K562 (cell line): ENCODE results near the gene RNF11. TPM values are rescaled to one million over a fixed set of nuclear protein-coding genes. Genes with fewer than 3 reads are reported as not detected.
A peak's percentile ranks its signal among the peaks of the same experiment; 100 is the strongest.

ENCODE experiments used
- CHD4 ChIP-seq: fragments of 200-600 bp; sonication (generic); IDR thresholded peaks from 3 replicates; pipeline ENCODE4 v1.6.1; 2012; ENCODE audit warnings: low read depth, mild to moderate bottlenecking, mixed read lengths, low read length, inconsistent platforms; ENCODE audit not compliant: insufficient read depth, insufficient replicate concordance, poor library complexity, severe bottlenecking
- CLOCK ChIP-seq: fragments of 250-450 bp; sonication (Bioruptor Pico); IDR thresholded peaks from 2 replicates; pipeline ENCODE4 v1.4.0; 2020; ENCODE audit warnings: mild to moderate bottlenecking, moderate library complexity, borderline replicate concordance
- DLX4 ChIP-seq: fragments of 250-450 bp; sonication (Bioruptor Pico); IDR thresholded peaks from 2 replicates; pipeline ENCODE4 v1.6.1; 2021; ENCODE audit warnings: mild to moderate bottlenecking
- ETV1 ChIP-seq: fragments of 450-650 bp; conservative IDR thresholded peaks from 2 replicates; pipeline ENCODE4 v1.6.1; 2016; ENCODE audit warnings: missing genetic modification characterization, control low read depth, low read depth, missing compliant biosample characterization
- KAT8 ChIP-seq: fragments of 450-650 bp; IDR thresholded peaks from 2 replicates; pipeline ENCODE4 v1.6.1; 2016; ENCODE audit warnings: low read depth, mild to moderate bottlenecking
- LARP7 ChIP-seq: fragments of 450-650 bp; IDR thresholded peaks from 2 replicates; pipeline ENCODE4 v1.6.1; 2016
- MAFG ChIP-seq: fragments of 450-650 bp; conservative IDR thresholded peaks from 2 replicates; pipeline ENCODE4 v1.6.1; 2016; ENCODE audit warnings: missing genetic modification characterization, missing compliant biosample characterization
- MYNN ChIP-seq, 2 experiments: sonication (generic); formaldehyde crosslinking in 1 of 2; IDR thresholded peaks; 2 replicates each; pipeline versions ENCODE4 v1.5.0 to v1.6.1; 2016 to 2020; ENCODE audit warnings: antibody characterized with exemption in 1 of 2, missing genetic modification reagents in 1 of 2
- SFPQ ChIP-seq: fragments of 200-400 bp; formaldehyde crosslinking; IDR thresholded peaks from 2 replicates; pipeline ENCODE4 v1.6.1; 2017; ENCODE audit warnings: mild to moderate bottlenecking, low read depth, low read length, moderate library complexity
- TCF15 ChIP-seq: fragments of 250-450 bp; sonication (Bioruptor Pico); IDR thresholded peaks from 2 replicates; pipeline ENCODE4 v1.8.0; 2022; ENCODE audit warnings: moderate library complexity, mild to moderate bottlenecking, inconsistent platforms
- ZBTB2 ChIP-seq: fragments of 450-650 bp; IDR thresholded peaks from 2 replicates; pipeline ENCODE4 v1.6.1; 2016; ENCODE audit warnings: antibody characterized with exemption
- ZNF12 ChIP-seq: sonication (generic); formaldehyde crosslinking; IDR thresholded peaks from 2 replicates; pipeline ENCODE4 v1.4.0; 2020; ENCODE audit warnings: mild to moderate bottlenecking, missing genetic modification reagents
- ZNF23 ChIP-seq: fragments of 250-450 bp; sonication (Bioruptor Pico); IDR thresholded peaks from 2 replicates; pipeline ENCODE4 v1.4.0; 2020; ENCODE audit warnings: mild to moderate bottlenecking
- ZNF592 ChIP-seq: fragments of 450-650 bp; IDR thresholded peaks from 2 replicates; pipeline ENCODE4 v1.6.1; 2017; ENCODE audit warnings: antibody characterized with exemption, mild to moderate bottlenecking
- polyA plus RNA-seq, 8 experiments: library from polyadenylated mRNA; depleted of rRNA in 4 of 8; stranded (reverse) in 5 of 8; unstranded in 3 of 8; fragments of >200 nt; fragmentation: Nextera tagmentation in 2 of 8; fragmentation: Illumina TruSeq in 1 of 8; extraction: Ambion mirVana in 2 of 8; extraction: Trizol in 1 of 8; gene quantifications; 2 replicates each; pipeline versions ENCODE4 v1.2.1 to v1.2.3, GENCODE V29; 2011 to 2014; ENCODE audit warnings: inconsistent platforms in 1 of 8, missing spikeins in 1 of 8
- total RNA-seq, 7 experiments: library from RNA; depleted of rRNA in 6 of 7; stranded (reverse); fragments of >200 nt in 6 of 7; fragmentation: Illumina TruSeq in 2 of 7; extraction: Trizol in 2 of 7; gene quantifications; 2 replicates each; pipeline versions ENCODE4 v1.2.1 to v1.2.3, GENCODE V29; 2011 to 2021; ENCODE audit warnings: low replicate concordance in 1 of 7

Gene RNF11
- total and polyA plus RNA-seq, 9 of the 15 experiments (the other 6 are each of a cell fraction or from before 2014, with no cell fraction given), result 5.7 to 34.3 (median 23.1) TPM

GRCh38 chr1:51284487-51284954, 48.4 kb downstream of the RNF11 start (continued):
- TF ChIP-seq CLOCK (CRISPR knock-in tag) (no peak), LARP7 (no peak), ZNF23 (no peak), DLX4 (no peak), SFPQ (no peak), ETV1 (tag) (peak; percentile 56; the same call in 1 of the 2 replicates), MAFG (no peak), ZBTB2 (peak; percentile 51; the same call in 1 of the 2 replicates), ZNF592 (no peak), CHD4 (no peak), MYNN (IDR thresholded peaks at IDR 0.05) (peak; percentile 94), MYNN (CRISPR knock-in tag; IDR thresholded peaks at IDR 0.05) (no peak), KAT8 (no peak), ZNF12 (CRISPR knock-in tag) (no peak), TCF15 (CRISPR knock-in tag) (no peak)
